ENCODE results near the gene PLIN4.
A peak's percentile ranks its signal among the peaks of the same experiment; 100 is the strongest.

PLIN4 gene

DNA sequence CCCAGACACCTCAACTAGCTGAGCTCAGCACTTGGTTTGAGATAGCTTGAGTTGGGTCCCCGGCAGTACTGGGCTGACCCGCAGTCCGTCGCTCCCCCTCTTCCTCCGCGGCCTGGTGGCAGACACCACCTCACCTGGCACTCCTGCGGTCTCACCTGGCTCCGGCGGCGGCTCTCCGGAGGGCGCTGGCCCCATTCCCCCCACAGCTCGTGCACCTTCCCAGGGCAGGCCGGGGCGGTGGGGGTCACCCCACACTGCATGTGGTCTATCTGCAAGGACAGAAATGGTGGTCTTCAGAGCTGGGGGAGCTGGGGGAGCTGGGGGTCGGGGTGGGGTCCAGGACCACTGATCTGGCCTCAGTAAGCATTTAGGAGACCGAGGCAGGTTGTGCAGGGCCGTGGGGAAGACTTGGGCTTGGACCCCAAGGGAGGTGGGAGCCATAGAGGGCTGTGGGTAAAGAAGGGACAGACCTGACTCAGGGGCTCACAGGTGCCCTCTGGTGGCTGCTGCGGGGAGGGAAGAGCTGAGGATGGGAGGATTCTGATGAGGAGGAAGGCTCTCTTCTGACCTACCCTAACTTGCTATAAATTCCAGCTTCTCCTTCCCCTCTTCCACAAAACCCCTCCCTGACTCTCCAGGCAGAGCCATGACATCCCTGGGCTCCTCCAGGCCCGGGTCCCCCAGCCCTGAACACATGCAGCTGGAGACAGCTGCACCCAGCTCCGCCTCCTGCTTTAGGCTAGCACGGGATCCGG lies 6.7 kb upstream of the PLIN4 start:
- peak; percentile 9 to 41 for DNase-seq (ENCODE audit: low read depth in 2 of 2)

DNA sequence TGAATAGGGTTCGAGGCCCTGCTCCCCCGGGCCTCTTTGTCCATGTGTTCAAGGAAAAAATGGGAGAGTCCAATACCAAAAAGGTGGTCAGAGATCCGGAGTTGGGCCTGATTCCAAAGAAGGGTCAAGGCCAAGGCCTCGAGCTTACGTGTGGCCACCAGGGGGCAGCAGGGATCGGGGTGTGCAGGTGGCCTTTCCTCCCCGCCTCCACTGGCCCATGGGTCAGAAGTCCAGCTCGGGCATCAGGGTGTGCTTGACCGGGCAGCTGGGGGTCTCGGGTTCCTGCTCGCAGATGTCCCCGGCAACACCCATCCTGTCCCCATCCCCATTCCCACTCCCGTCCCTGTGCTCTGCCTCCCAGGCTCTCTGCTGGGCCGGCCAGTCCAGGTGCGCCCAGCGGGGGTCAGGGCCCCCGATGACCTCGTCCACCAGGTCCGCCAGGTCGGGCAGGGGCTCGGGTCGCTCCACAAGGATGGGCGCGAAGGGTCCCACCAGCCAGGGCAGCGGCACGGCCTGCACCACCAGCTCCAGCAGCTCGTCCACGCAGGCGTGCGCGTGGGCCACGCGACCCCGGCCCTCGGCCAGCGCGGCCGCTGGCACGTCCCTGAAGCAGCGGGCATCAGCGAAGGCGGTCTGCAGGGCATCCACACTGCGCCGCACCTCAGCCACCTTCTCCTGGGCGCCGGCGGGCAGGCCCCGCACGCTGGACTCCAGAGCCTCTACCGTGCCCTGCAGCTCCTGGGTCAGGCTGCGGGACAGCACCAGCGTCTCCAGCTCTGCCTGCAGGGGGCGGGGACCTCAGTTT lies 5.2 kb upstream of the PLIN4 start:
- DNase-seq (ENCODE audit: low read depth in 2 of 2), result no peak

GRCh38 chr19:4522291-4523002 lies 4.2 kb upstream of the PLIN4 start:
- no peak for DNase-seq (ENCODE audit: low read depth in 2 of 2)

DNA sequence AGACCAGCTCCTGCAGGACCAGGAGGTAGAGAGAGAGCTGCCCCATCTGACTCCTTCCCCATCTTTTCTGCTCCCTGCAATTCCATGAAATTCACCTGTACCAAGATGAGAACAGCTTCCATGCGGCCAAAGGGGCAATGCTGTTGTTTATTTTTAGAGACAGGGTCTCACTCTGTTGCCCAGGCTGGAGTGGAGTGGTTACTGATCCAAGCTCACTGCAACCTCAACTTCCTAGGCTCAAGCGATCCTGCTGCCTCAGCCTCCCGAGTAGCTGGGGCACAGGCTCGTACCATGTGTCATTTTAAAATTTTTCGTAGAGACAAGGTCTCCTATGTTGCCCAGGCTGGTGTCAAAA lies 3.6 kb upstream of the PLIN4 start:
- no peak for DNase-seq (ENCODE audit: low read depth in 2 of 2)

DNA sequence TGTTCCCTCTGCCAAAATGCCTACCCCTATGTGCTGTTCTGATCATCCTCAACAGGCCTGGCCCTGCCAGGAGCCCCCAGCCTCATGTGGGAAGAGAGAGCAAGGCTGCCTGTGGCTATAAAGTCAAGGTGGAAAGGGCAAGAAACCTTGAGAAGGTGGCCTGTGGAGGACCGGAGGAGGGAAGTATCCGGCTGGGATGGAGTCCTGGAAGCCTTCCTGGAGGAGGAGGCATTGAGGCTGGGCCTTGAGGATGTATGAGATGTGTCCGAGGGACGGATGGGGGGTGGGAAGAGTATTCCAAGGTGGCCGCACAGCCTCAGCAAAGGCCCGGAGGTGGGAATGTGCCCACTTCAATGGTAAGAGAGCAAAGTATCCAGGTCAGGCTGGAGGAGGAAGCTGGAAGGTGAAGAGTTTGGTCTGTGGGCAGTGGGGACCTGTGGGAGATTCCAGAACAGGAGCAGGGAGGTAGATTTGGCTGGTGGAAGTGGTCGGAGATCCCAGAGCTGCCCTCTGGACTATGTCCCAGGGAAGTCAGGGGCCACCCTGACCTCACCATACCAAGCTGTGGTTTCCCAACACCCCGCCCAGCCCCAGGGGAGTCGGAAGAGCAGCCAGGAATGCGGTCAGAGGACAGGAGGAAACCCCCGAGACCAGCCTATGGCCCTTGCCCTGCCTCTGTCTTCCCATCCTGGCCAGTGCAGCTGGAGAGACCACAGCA lies 3.0 kb upstream of the PLIN4 start:
- DNase-seq (ENCODE audit: low read depth in 2 of 2), result no peak

GRCh38 chr19:4519521-4520277 lies 1.4 kb upstream of the PLIN4 start:
- no peak for DNase-seq (ENCODE audit: low read depth in 2 of 2)

GRCh38 chr19:4519172-4519496 lies 848 bp upstream of the PLIN4 start:
- no peak for DNase-seq (ENCODE audit: low read depth in 2 of 2)

DNA sequence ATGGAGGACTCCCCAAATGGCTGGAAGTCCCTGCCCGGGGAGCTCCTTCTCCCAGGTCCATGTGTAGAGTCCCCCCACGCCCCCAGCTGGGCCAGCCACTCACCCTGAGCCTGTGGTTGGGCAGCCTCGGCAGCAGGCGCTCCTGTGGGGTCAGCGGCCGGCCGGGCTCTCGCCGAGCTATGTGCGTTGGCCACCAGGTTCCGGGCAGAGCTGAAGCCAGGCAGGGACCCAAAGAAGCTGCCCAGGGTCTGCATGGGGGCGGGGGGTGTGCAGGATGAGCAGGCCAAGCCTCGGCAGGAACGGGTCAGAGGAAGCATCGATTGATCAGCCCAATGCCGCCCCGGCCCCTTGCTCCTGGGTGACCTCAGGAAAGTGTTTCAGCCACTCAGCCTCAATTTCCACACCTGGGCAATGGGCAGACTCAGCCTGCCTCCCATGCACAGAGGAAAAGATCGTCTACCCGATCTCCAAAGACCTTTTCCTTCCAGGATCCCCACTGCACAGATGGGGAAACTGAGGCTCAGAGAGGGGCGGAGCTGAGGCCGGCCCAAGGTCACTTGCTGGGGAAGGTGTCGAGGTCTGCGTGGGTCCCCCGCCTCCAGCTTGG lies 732 bp downstream of the PLIN4 start:
- no peak for DNase-seq (ENCODE audit: low read depth in 2 of 2)

- no peak for DNase-seq (ENCODE audit: low read depth in 2 of 2)
These were observed 1.4 kb downstream of the PLIN4 start for GRCh38 chr19:4516939-4517300.

DNA sequence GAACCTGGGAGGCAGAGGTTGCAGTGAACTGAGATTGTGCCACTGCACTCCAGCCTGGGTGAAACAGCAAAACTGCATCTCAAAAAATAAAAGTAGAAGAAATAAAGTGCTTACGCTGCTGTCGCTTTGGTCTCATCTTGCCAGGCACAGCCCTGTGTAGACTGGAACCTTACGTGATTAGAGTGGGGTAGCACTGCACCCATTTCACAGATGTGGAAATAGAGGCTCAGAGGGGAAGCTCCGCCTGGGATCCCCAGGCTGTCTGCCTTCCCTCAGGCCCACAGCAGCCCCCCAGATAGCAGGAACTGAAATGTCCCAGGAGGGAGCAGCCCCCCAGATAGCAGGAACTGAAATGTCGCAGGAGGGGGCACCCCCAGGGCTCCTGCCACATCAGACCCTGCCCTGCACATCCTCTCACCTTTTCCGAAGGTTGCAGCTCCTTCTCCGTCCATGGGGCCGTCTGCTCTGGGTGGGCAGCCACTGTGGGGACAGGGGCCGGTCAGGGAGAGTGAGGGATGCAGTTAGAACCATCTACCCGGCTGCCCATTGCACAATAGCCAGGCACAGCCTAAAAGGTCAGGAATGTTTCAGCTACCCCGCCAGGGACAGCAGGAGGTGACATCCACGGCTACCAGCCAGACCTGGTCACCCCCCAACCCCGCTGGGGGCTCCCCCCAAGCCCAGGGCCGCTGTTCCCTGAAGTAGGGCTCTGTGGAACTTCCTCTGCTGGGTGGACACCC lies 1.9 kb downstream of the PLIN4 start:
- no peak for DNase-seq (ENCODE audit: low read depth in 2 of 2)

DNA sequence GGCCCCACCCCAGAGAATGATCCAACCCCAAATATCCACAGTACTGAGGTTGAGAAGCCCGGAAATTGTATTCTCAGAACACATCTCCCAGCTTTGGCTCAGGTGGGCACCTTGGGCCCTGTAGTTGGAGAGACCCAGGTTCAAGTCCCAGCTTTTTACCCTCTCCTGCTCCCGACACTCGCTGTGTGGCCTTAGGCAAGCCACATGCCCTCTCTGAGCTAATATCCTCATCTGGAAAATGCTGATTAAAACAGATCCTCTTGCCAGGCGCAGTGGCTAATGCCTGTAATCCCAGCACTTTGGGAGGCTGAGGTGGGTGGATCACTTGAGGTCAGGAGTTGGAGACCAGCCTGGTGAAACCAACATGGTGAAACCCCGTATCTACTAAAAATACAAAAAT lies 2.6 kb downstream of the PLIN4 start:
- no peak for DNase-seq (ENCODE audit: low read depth in 2 of 2)

DNA sequence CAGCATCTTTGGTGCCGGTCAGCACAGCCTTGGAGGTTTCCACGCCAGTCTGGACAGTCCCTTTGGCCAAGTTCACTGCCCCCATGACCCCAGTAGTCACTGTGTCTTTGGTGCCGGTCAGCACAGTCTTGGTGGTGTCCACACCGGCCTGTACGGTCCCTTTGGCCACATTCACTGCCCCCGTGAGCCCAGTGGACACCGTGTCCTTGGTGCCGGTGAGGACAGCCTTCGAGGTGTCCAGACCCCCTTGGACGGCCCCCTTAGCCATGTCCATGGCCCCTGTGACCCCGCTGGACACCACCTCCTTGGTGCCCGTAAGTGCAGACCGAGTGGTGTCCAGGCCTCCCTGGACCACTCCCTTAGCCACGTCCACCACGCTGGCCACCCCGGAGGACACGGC lies 5.0 kb downstream of the PLIN4 start:
- no peak for DNase-seq (ENCODE audit: low read depth in 2 of 2)

DNA sequence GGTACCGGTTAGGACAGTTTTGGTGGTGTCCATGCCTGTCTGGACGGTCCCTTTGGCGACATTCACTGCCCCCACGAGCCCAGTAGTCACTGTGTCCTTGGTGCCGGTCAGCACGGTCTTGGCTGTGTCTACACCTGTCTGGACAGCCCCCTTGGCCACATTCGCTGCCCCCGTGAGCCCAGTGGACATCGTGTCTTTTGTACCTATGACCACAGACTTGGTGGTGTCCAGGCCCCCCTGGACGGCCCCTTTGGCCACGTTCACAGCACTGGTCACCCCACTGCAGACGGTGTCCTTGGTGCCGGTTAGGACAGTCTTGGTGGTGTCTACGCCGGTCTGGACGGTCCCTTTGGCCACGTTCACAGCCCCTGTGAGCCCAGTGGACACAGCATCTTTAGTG lies 6.2 kb downstream of the PLIN4 start:
- DNase-seq (ENCODE audit: low read depth in 2 of 2), result no peak

DNA sequence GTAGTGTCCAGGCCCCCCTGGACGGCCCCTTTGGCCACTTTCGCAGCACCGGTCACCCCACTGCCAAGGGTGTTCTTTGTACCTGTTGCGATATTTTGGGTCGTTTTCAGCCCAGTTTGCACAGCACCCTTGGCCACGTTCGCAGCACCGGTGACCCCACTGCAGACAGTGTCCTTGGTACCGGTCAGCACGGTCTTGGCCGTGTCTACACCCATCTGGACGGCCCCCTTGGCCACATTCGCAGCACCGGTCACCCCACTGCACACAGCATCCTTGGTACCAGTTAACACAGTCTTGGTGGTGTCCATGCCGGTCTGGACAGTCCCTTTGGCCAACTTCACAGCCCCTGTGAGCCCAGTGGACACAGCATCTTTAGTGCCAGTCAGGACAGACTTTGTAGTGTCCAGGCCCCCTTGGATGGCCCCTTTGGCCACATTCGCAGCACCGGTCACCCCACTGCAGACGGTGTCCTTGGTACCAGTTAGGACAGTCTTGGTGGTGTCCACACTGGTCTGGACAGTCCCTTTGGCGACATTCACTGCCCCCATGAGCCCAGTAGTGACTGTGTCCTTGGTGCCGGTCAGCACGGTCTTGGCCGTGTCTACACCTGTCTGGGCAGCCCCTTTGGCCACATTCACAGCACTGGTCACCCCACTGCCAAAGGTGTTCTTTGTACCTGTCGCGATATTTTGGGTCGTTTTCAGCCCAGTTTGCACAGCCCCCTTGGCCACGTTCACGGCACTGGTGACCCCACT lies 6.8 kb downstream of the PLIN4 start:
- DNase-seq (ENCODE audit: low read depth in 2 of 2), result no peak

DNA sequence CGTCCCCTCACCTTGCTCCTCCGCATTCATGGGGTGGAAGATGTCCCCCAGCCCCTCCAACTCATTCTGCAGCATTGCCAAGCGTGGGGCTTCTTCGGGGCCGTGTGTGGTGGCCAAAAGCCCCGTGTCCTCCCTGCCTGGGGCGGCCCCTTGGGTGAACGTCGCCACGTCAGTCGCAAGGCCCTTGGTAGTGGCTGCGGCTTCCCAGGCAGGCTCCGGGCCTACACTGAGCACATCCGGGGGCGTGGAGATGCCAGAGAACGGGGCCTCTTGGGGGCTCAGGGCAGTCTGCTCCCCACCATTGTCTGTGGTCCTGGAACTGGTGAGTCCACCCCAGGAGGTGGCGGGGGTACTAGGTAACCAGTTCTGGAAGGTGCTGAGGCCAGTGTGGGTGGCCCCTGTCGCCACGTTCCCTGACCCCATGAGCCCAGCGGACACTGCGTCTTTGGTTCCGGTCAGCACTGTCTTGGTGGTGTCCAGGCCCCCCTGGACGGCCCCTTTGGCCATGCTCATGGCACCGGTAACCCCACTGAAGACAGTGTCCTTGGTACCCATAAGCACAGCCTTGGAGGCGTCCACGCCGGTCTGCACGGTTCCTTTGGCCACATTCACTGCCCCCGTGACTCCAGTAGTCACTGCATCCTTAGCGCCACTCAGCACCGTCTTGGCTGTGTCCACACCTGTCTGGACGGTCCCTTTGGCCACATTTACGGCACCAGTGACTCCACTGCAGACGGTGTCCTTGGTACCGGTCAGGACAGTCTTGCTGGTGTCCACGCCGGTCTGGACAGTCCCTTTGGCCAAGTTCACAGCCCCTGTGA lies 7.6 kb downstream of the PLIN4 start:
- DNase-seq (ENCODE audit: low read depth in 2 of 2), result no peak

- no peak for DNase-seq (ENCODE audit: low read depth in 2 of 2)
These were observed 9.6 kb downstream of the PLIN4 start for GRCh38 chr19:4508698-4509097.

DNA sequence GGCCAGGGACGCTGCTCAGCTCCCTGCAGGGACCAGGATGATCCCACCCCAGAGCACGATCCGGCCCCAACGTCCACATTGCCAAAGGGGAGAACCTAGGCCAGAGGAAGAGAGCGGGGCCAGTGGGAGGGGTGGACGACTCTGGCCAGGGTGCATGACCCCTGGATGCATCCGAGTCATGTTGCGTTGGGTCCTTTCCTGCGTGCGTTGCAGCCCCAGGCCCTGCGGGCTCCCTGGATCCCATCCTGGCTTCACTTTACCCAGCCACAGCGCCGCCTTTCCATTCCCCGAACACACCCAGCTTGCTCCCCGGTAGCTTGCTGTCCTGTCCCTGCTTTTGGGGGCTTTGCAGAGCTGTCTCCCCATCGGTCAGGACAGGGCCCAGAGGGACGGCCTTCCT lies 10.5 kb downstream of the PLIN4 start:
- DNase-seq (ENCODE audit: low read depth in 2 of 2), result no peak

DNA sequence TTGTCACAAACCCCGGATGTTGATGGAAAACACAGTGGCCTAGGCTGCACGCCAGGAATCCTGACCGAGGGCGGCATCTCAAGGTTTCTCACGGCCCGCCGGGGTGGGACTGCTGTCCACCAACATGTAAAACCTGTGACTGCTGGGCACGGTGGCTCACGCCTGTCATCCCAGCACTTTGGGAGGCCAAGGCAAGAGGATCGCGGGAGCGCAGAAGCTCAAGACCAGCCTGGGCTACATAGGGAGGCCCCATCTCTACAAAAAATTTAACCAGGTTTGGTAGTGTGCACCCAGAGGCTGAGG lies 11.2 kb downstream of the PLIN4 start:
- no peak for DNase-seq (ENCODE audit: low read depth in 2 of 2)

All from stimulated activated CD8-positive, alpha-beta memory T cell treated with anti-CD3 and anti-CD28 coated beads, Interleukin-15, amount 100 ng/mL, for 4 hours (primary cell).